Epidermal melanocyte (primary cell): ENCODE measurements around the gene GSN.

Source experiments
- DNase-seq: peaks from one replicate; pipeline ENCODE4 v3.0.0; 2011; ENCODE audit warnings: low spot score; ENCODE audit not compliant: insufficient read length

Gene GSN

DNA sequence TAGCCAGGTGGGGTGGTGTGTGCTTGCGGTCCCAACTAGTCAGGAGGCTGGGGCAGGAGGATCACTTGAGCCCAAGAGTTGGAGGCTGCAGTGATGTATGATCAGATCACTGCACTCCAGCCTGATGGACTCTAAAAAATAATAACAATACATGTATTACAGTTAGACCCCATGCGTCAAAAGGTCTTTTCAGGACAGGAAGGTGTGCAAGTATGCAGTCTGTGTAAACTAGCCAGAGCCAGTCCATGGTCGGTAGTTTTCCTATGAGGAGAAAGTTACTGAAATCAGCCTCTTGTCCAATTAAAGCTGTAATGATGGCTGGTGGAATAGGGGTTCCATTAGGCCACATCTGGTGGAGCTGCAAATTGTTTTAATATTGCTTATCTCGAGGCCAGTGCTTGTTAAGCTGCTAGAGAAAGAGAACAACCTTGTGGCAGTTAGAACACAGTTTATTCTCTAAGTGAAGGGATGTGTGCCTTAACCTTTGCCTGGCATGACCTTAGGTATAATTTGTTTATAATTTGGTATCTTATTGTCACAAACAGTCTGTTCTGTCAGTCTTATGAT, 103.6 kb downstream of the GSN start:
- no peak for DNase-seq

DNA sequence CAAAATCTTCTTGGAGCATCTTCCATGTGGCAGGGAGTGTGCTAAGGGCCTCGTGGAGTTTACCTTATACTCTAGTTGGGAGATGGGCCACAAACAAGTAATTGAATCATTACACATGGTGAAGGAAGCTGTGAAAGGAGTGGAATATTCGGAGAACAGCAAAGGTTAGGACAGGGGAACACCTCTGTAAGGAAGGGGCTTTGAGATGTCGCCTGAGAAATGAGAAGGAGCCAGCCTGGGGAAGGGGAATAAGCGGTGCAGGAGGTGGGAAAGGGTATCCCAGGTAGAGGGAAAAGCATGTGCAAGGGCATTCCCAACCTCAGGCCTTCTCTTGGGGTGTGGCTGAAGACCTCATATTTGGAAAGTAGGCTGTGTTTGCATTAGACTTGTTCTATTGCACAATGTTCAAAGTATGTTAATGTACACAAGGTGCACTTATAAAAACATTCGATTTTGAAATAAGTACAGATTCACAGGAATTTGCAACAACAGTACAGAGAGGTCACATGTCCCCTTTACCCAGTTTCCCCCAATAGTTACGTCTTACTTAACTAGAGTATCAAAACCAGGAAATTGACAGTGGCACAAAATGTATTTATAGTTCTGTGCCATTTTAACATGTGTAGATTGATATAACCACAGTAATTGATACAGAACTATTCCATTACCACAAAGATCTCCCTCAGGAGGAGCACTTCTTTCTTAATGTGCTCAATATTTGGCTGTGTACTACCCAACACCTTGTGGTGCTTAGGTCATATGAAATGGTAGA, 104.5 kb downstream of the GSN start:
- DNase-seq: no peak

DNA sequence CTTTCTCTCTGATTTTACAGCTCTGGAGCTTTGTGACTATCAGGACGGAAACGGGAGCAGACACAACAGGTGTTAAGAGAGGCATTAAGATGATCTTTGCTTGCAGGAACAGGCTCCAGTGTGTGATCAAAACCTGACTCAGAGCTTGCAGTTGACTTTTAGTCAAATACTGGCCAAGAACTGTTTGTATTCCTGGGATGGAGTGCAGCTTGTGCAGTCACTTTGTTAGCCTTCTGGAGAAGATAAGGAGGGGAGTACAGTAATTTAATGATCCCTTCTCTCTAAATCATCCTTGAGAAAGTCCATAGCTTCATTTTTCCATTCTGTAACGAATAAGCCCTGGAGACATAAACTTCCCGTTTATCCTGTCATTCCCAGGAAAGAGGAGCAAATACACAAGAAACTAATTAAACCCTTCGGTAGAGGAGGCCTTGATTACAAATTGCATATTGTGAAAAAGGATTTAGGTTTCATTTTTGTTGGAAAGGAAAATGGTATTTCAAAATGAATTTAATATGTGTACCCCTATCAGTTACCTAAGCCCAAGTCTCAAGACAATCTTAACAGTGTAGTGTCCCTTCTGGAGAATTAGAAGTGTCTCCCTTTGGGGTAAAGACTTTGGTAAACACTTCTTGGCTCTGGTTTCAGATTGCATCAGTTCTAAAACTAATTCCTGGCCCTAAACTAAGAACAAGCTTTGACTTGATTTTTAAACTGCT, 105.2 kb downstream of the GSN start:
- DNase-seq: no peak

DNA sequence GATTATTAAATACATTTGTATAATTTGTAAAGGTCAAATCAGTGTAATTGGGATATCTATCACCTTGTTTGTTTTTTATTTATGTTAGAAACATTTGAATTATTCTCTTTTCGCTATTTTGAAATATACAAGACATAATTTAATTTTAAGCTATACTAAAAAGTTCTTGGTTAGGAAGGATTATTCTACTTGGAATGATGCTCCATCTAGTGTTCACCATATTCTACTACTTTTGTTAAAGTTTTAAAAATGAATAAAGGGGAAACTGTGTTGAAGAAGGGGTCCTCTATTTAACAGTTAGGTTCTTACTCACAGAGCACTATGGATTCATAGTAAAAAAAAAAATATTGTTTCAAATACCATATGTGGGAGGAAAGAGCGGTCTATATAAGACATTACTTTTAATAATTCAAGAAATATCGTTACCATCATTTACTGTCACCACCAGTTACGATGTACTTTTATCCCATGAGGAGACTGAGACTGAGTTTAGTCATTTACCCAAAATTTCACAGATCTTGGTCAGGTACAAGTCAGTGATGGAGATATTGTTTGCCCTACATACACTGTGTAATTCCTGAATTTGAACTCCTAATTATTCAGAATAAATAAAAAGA, 108.4 kb downstream of the GSN start:
- DNase-seq: peak; percentile 31

DNA sequence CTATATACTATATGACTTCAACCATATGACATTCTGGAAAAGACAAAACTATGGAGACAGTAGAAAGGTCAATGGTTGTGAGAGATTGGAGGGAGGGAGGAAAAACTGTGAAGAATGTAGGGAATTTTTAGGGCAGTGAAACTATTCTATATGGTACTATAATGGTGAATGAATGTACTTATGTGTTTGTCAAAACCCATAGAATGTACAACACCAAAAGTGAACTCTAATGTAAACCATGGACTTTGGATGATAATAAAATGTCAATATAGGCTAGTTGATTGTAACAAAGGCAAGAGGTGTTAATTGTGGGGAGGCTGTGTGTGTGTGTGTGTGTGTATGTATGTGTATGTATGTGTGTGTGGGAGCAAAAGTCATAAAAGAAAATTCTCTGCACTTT, 112.9 kb downstream of the GSN start:
- no peak for DNase-seq
